Measurements from ENCODE around the gene CFAP410. TPM values are rescaled to one million over a fixed set of nuclear protein-coding genes. Genes with fewer than 3 reads are reported as not detected.

The CFAP410 gene
- polyA plus RNA-seq, 1 of the 3 experiments (the other 2 are of a cell fraction): 18.0 TPM

DNA sequence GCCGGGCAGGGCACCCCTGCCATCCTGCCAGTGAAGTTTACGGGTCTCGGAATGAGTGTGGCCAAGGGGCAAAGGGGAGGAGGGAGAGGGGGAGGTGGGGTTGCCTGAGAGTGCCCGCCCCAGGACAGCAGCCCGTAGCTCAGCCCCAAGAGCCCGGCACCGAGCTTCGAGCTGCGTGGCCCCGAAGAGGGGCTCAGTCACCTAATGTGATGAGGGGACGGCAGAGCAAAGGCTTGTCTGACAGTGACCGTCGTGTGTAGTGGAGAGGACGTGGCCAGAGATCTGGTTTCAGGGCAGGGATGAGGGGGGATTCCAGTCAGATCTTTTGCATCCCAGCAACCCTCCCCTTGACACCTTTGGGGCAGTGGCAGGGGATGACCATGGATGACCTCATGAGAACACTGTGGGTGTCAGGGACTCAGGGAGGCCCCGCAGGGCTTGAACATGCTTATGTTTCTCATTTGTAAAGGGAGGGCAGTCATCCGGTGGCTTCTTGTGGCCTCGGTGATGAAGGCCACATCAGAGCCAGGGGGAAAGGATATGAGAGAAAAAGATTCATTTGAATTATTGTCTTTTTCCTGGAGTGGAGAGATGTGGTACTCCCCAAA lies 13.2 kb upstream of the CFAP410 start:
- no peaks in the 10 kb centered on the region for H3K36me3 ChIP-seq (replicated peaks in 1 of 2; ENCODE audit: control insufficient read depth in 1 of 2, insufficient read depth in 2 of 2, low read length in 1 of 2)
- 24% methylated on average over 17 of the region's 17 CpGs for WGBS (ENCODE audit: low lambda C conversion rate)
- TF ChIP-seq, protein P1, sequence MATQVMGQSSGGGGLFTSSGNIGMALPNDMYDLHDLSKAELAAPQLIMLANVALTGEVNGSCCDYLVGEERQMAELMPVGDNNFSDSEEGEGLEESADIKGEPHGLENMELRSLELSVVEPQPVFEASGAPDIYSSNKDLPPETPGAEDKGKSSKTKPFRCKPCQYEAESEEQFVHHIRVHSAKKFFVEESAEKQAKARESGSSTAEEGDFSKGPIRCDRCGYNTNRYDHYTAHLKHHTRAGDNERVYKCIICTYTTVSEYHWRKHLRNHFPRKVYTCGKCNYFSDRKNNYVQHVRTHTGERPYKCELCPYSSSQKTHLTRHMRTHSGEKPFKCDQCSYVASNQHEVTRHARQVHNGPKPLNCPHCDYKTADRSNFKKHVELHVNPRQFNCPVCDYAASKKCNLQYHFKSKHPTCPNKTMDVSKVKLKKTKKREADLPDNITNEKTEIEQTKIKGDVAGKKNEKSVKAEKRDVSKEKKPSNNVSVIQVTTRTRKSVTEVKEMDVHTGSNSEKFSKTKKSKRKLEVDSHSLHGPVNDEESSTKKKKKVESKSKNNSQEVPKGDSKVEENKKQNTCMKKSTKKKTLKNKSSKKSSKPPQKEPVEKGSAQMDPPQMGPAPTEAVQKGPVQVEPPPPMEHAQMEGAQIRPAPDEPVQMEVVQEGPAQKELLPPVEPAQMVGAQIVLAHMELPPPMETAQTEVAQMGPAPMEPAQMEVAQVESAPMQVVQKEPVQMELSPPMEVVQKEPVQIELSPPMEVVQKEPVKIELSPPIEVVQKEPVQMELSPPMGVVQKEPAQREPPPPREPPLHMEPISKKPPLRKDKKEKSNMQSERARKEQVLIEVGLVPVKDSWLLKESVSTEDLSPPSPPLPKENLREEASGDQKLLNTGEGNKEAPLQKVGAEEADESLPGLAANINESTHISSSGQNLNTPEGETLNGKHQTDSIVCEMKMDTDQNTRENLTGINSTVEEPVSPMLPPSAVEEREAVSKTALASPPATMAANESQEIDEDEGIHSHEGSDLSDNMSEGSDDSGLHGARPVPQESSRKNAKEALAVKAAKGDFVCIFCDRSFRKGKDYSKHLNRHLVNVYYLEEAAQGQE (IDR thresholded peaks at IDR 0.05; ENCODE audit: low read depth, low read length): no peak
- TF ChIP-seq CHD2 (IDR thresholded peaks at IDR 0.05; ENCODE audit: low read length, partially characterized antibody): no peak
- TF ChIP-seq SMC3 (IDR thresholded peaks at IDR 0.05; ENCODE audit: low read depth, low read length): no peak
- TF ChIP-seq YY1 (IDR thresholded peaks at IDR 0.05; ENCODE audit: low read depth): no peak
- TF ChIP-seq, protein P2, sequence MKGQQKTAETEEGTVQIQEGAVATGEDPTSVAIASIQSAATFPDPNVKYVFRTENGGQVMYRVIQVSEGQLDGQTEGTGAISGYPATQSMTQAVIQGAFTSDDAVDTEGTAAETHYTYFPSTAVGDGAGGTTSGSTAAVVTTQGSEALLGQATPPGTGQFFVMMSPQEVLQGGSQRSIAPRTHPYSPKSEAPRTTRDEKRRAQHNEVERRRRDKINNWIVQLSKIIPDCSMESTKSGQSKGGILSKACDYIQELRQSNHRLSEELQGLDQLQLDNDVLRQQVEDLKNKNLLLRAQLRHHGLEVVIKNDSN (IDR thresholded peaks at IDR 0.05; ENCODE audit: borderline replicate concordance, low read depth): no peak
- TF ChIP-seq GABPA (IDR thresholded peaks at IDR 0.05; ENCODE audit: low read depth): no peak
- no peak for TF ChIP-seq ELF1 (IDR thresholded peaks at IDR 0.05)
- TF ChIP-seq NRF1 (IDR thresholded peaks at IDR 0.05; ENCODE audit: low read depth, low read length): no peak
- TF ChIP-seq, protein P3, sequence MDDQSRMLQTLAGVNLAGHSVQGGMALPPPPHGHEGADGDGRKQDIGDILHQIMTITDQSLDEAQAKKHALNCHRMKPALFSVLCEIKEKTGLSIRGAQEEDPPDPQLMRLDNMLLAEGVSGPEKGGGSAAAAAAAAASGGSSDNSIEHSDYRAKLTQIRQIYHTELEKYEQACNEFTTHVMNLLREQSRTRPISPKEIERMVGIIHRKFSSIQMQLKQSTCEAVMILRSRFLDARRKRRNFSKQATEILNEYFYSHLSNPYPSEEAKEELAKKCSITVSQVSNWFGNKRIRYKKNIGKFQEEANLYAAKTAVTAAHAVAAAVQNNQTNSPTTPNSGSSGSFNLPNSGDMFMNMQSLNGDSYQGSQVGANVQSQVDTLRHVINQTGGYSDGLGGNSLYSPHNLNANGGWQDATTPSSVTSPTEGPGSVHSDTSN (IDR thresholded peaks at IDR 0.05): no peak
- no peak for TF ChIP-seq JUND (IDR thresholded peaks at IDR 0.05)
- TF ChIP-seq FOXM1 (IDR thresholded peaks at IDR 0.05; ENCODE audit: low read depth): no peak
- TF ChIP-seq, protein P4, sequence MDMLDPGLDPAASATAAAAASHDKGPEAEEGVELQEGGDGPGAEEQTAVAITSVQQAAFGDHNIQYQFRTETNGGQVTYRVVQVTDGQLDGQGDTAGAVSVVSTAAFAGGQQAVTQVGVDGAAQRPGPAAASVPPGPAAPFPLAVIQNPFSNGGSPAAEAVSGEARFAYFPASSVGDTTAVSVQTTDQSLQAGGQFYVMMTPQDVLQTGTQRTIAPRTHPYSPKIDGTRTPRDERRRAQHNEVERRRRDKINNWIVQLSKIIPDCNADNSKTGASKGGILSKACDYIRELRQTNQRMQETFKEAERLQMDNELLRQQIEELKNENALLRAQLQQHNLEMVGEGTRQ (IDR thresholded peaks at IDR 0.05; ENCODE audit: borderline replicate concordance, low read depth, low read length): no peak
- TF ChIP-seq, protein P5, sequence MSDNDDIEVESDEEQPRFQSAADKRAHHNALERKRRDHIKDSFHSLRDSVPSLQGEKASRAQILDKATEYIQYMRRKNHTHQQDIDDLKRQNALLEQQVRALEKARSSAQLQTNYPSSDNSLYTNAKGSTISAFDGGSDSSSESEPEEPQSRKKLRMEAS (IDR thresholded peaks at IDR 0.05; ENCODE audit: low read depth): no peak
- TF ChIP-seq, protein P6, sequence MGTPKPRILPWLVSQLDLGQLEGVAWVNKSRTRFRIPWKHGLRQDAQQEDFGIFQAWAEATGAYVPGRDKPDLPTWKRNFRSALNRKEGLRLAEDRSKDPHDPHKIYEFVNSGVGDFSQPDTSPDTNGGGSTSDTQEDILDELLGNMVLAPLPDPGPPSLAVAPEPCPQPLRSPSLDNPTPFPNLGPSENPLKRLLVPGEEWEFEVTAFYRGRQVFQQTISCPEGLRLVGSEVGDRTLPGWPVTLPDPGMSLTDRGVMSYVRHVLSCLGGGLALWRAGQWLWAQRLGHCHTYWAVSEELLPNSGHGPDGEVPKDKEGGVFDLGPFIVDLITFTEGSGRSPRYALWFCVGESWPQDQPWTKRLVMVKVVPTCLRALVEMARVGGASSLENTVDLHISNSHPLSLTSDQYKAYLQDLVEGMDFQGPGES (IDR thresholded peaks at IDR 0.05; ENCODE audit: low read depth, low read length): no peak
- no peak for TF ChIP-seq NFIC (IDR thresholded peaks at IDR 0.05; ENCODE audit: borderline replicate concordance)
- no peak for TF ChIP-seq MXI1 (IDR thresholded peaks at IDR 0.05; ENCODE audit: low read depth, low read length)
- TF ChIP-seq RCOR1 (IDR thresholded peaks at IDR 0.05; ENCODE audit: low read length): no peak
- no peak for TF ChIP-seq GATA2 (CRISPR knock-in tag; IDR thresholded peaks at IDR 0.05)
- no peak overlapping the region for H3K27ac ChIP-seq (ENCODE audit: low read depth in 2 of 2, low read length in 1 of 2)
- H3K79me2 ChIP-seq (ENCODE audit: insufficient read depth): no peaks in the 10 kb centered on the region
- ChIA-PET CTCF (interaction anchor here (1.2 kb wide), 1 partner anchor 104 kb away, joined by 4 read pairs; no protein-coding TSS in a partner anchor), POLR2A (no interaction called here)
- H3K9me2 ChIP-seq: no peaks in the 10 kb centered on the region
- H3K9me3 ChIP-seq: no peaks in the 10 kb centered on the region
- no peak overlapping the region for H3K9ac ChIP-seq
- no peaks in the 10 kb centered on the region for H4K20me1 ChIP-seq (ENCODE audit: insufficient read depth)
- no peak overlapping the region for H3K4me3 ChIP-seq (ENCODE audit: low read depth in 2 of 2, low read length in 1 of 2)
- no peak overlapping the region for H2AFZ ChIP-seq (ENCODE audit: low read depth)
- no peak overlapping the region for H3K4me2 ChIP-seq
- H3K27me3 ChIP-seq (ENCODE audit: insufficient read depth): peaks cover 61% of the 10 kb centered on the region
- H3K4me1 ChIP-seq (ENCODE audit: control insufficient read depth in 1 of 2, insufficient read depth in 2 of 2, low read depth in 1 of 2, low read length in 1 of 2): no peaks in the 10 kb centered on the region
- DNase-seq: no peak
- H3F3A ChIP-seq (replicated peaks; ENCODE audit: insufficient read depth): no peaks in the 10 kb centered on the region
